Nephron progenitor cell (in vitro differentiated cells): Measurements from ENCODE around the gene SAFB.
A peak's percentile ranks its signal among the peaks of the same experiment; 100 is the strongest.
"Not testable (repeated sequence)": the region's sequence is repeated elsewhere in the genome, so short reads cannot be mapped to it uniquely, and the experiment has no call there.

Experiments
- DNase-seq: peaks from one replicate; pipeline ENCODE4 v3.0.0; 2021
- H3K27ac Mint-ChIP-seq: 2 replicates; pipeline ENCODE4 v1.8.0; 2021; ENCODE audit warnings: mild to moderate bottlenecking, moderate library complexity, mixed read lengths
- H3K27me3 Mint-ChIP-seq: 2 replicates; pipeline ENCODE4 v1.8.0; 2021; ENCODE audit warnings: mild to moderate bottlenecking, low read depth, mixed read lengths; ENCODE audit not compliant: poor library complexity
- H3K36me3 Mint-ChIP-seq: 2 replicates; pipeline ENCODE4 v1.8.0; 2021; ENCODE audit warnings: low read depth, mixed read lengths
- H3K4me1 Mint-ChIP-seq: 2 replicates; pipeline ENCODE4 v1.8.0; 2021; ENCODE audit warnings: mixed read lengths
- H3K4me3 Mint-ChIP-seq: 2 replicates; pipeline ENCODE4 v1.8.0; 2021; ENCODE audit warnings: mild to moderate bottlenecking, moderate library complexity, mixed read lengths
- H3K9me3 Mint-ChIP-seq: 2 replicates; pipeline ENCODE4 v1.8.0; 2021; ENCODE audit warnings: mild to moderate bottlenecking, moderate library complexity, mixed read lengths
- CTCF ChIP-seq: fragments of 200-600 bp; sonication (generic); IDR thresholded peaks from 2 replicates; pipeline ENCODE4 v1.5.0; 2021; ENCODE audit warnings: antibody characterized with exemption

The SAFB gene

GRCh38 chr19:5697890-5698634 is 75.2 kb downstream of the SAFB start:
- Mint-ChIP-seq H3K9me3 (peaks cover 14% of the 10 kb centered on the region), H3K36me3 (peaks cover 39% of the 10 kb centered on the region), H3K27me3 (no peaks in the 10 kb centered on the region), H3K27ac (peak overlapping the region; percentile 71), H3K4me1 (no peaks in the 10 kb centered on the region), H3K4me3 (no peak overlapping the region)
- no peak for DNase-seq
- TF ChIP-seq CTCF = no peak

GRCh38 chr19:5698635-5699422 is 75.9 kb downstream of the SAFB start:
- H3K36me3 Mint-ChIP-seq = peaks cover 46% of the 10 kb centered on the region
- peaks cover 2% of the 10 kb centered on the region for H3K27me3 Mint-ChIP-seq
- DNase-seq = no peak
- H3K4me1 Mint-ChIP-seq = no peaks in the 10 kb centered on the region
- peaks cover 18% of the 10 kb centered on the region for H3K9me3 Mint-ChIP-seq
- no peak overlapping the region for H3K4me3 Mint-ChIP-seq
- H3K27ac Mint-ChIP-seq = peak overlapping the region; percentile 92
- TF ChIP-seq CTCF = no peak

GRCh38 chr19:5700455-5701092 is 77.7 kb downstream of the SAFB start:
- TF ChIP-seq CTCF = no peak
- H3K9me3 Mint-ChIP-seq = peaks cover 18% of the 10 kb centered on the region
- H3K36me3 Mint-ChIP-seq = peaks cover 57% of the 10 kb centered on the region
- no peak overlapping the region for H3K27ac Mint-ChIP-seq
- no peak for DNase-seq
- peaks cover 2% of the 10 kb centered on the region for H3K27me3 Mint-ChIP-seq
- no peak overlapping the region for H3K4me3 Mint-ChIP-seq
- H3K4me1 Mint-ChIP-seq = no peaks in the 10 kb centered on the region

GRCh38 chr19:5702053-5702410 is 79.1 kb downstream of the SAFB start:
- H3K4me1 Mint-ChIP-seq, DNase-seq, H3K4me3 Mint-ChIP-seq, H3K27ac Mint-ChIP-seq, H3K27me3 Mint-ChIP-seq: not testable (repeated sequence)
- Mint-ChIP-seq H3K9me3 (peaks cover 18% of the 10 kb centered on the region), H3K36me3 (peaks cover 67% of the 10 kb centered on the region)

- DNase-seq = no peak
- no peaks in the 10 kb centered on the region for H3K4me1 Mint-ChIP-seq
- H3K27me3 Mint-ChIP-seq = peaks cover 5% of the 10 kb centered on the region
- no peak for TF ChIP-seq CTCF
- no peak overlapping the region for H3K27ac Mint-ChIP-seq
- no peak overlapping the region for H3K4me3 Mint-ChIP-seq
- H3K36me3 Mint-ChIP-seq = peaks cover 61% of the 10 kb centered on the region
- peaks cover 18% of the 10 kb centered on the region for H3K9me3 Mint-ChIP-seq
These were observed 81.2 kb downstream of the SAFB start for GRCh38 chr19:5703819-5704818.
